Spleen (tissue), 7 donors: ENCODE data around the gene CLEC18B.
"Not testable (repeated sequence)": the region's sequence is repeated elsewhere in the genome, so short reads cannot be mapped to it uniquely, and the experiment has no call there.

Experiments used
- CTCF ChIP-seq, 11 experiments: fragments of 200-600 bp in 7 of 11; fragments of 450-650 bp in 4 of 11; sonication (generic) in 4 of 11; IDR thresholded peaks in 8 of 11; conservative IDR thresholded peaks in 3 of 11; 1 replicate in 7 of 11; 2 replicates in 4 of 11; pipeline versions ENCODE4 v1.4.0 to v1.8.0; 2016 to 2021; ENCODE audit warnings: antibody characterized with exemption in 11 of 11, inconsistent platforms in 4 of 11, mild to moderate bottlenecking in 1 of 11
- POLR2A ChIP-seq, 3 donors: fragments of 450-650 bp; IDR thresholded peaks; one replicate each; pipeline ENCODE4 v1.5.1; 2017; ENCODE audit warnings: antibody characterized with exemption in 3 of 3, mild to moderate bottlenecking in 1 of 3
- donor health status: DM: no; HTN: no; CAD: no; lungs with moderate emphysema.
- donor health status: DM: no; HTN: no; CAD: no.
- donor health status: DM: no; HTN: no; CAD: no.

DNA sequence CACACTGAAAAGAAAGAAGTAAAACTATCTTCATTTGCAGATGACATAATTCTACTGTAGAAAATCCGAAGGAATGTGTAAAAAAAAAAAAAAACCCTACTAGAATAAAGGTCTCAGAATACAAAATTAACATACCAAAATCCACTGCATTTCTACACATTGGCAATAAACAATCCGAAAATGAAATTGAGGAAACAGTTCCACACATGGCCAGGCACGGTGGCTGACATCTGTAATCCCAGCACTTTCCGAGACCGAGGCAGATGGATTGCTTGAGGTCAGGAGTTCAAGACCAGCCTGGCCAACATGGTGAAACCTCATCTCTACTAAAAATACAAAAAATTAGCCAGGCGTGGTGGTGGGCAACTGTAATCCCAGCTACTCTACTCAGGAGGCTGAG lies 4.5 kb upstream of the CLEC18B start:
- not testable (repeated sequence) for TF ChIP-seq CTCF (IDR thresholded peaks at IDR 0.05 in 8 of 11, conservative IDR thresholded peaks at IDR 0.05 in 3 of 11); POLR2A (IDR thresholded peaks at IDR 0.05)
